Osteoblast (primary cell): ENCODE measurements around the gene ALDH3A1. TPM values are rescaled to one million over a fixed set of nuclear protein-coding genes. Genes with fewer than 3 reads are reported as not detected.

Source experiments
- DNase-seq: peaks from one replicate; pipeline ENCODE4 v3.0.0; 2011; ENCODE audit warnings: low spot score, mixed read lengths; ENCODE audit not compliant: insufficient read length; ENCODE audit errors: missing footprints
- H2AFZ ChIP-seq: 2 replicates; pipeline ENCODE4 v1.6.0; 2011; ENCODE audit warnings: mild to moderate bottlenecking, low read length
- H3K27ac ChIP-seq: 2 replicates; pipeline ENCODE4 v1.5.1; 2011; ENCODE audit warnings: mild to moderate bottlenecking, low read depth, low read length, moderate library complexity
- H3K27me3 ChIP-seq: 2 replicates; pipeline ENCODE4 v1.6.0; 2012; ENCODE audit warnings: mild to moderate bottlenecking, control low read depth, inconsistent platforms, low read length, moderate library complexity; ENCODE audit not compliant: insufficient read depth
- H3K36me3 ChIP-seq: 2 replicates; pipeline ENCODE4 v1.5.1; 2011; ENCODE audit warnings: mild to moderate bottlenecking, low read length, control low read depth, moderate library complexity; ENCODE audit not compliant: insufficient read depth
- H3K4me1 ChIP-seq: 2 replicates; pipeline ENCODE4 v1.5.1; 2011; ENCODE audit warnings: mild to moderate bottlenecking, low read length, control low read depth, moderate library complexity; ENCODE audit not compliant: insufficient read depth
- H3K4me2 ChIP-seq: 2 replicates; pipeline ENCODE4 v1.6.0; 2011; ENCODE audit warnings: mild to moderate bottlenecking, low read length; ENCODE audit not compliant: insufficient read depth
- H3K4me3 ChIP-seq: fragments of 200-600 bp; sonication (generic); 3 replicates; pipeline ENCODE4 v1.5.1; 2012; ENCODE audit warnings: mild to moderate bottlenecking, low read length, inconsistent platforms; ENCODE audit not compliant: insufficient read depth
- H3K79me2 ChIP-seq: 2 replicates; pipeline ENCODE4 v1.6.0; 2012; ENCODE audit warnings: mild to moderate bottlenecking, low read length, control low read depth, inconsistent platforms; ENCODE audit not compliant: insufficient read depth
- H3K9me3 ChIP-seq: 2 replicates; pipeline ENCODE4 v1.5.1; 2011; ENCODE audit warnings: low read depth, low read length, control low read depth
- H4K20me1 ChIP-seq: 2 replicates; pipeline ENCODE4 v1.6.0; 2012; ENCODE audit warnings: mild to moderate bottlenecking, low read length, control low read depth; ENCODE audit not compliant: insufficient read depth
- total RNA-seq: library from RNA; depleted of rRNA; stranded (reverse); fragments of >200 nt; gene quantifications from 2 replicates; pipeline ENCODE4 v1.2.3, GENCODE V29; 2012
- TF ChIP-seq, protein P1 (sequence below): IDR thresholded peaks from 2 replicates; pipeline ENCODE4 v1.5.1; 2011; ENCODE audit warnings: mild to moderate bottlenecking, low read depth, low read length, moderate library complexity; ENCODE audit errors: extremely low read depth

ALDH3A1 gene
- total RNA-seq, 1 donor = under 0.01 TPM

DNA sequence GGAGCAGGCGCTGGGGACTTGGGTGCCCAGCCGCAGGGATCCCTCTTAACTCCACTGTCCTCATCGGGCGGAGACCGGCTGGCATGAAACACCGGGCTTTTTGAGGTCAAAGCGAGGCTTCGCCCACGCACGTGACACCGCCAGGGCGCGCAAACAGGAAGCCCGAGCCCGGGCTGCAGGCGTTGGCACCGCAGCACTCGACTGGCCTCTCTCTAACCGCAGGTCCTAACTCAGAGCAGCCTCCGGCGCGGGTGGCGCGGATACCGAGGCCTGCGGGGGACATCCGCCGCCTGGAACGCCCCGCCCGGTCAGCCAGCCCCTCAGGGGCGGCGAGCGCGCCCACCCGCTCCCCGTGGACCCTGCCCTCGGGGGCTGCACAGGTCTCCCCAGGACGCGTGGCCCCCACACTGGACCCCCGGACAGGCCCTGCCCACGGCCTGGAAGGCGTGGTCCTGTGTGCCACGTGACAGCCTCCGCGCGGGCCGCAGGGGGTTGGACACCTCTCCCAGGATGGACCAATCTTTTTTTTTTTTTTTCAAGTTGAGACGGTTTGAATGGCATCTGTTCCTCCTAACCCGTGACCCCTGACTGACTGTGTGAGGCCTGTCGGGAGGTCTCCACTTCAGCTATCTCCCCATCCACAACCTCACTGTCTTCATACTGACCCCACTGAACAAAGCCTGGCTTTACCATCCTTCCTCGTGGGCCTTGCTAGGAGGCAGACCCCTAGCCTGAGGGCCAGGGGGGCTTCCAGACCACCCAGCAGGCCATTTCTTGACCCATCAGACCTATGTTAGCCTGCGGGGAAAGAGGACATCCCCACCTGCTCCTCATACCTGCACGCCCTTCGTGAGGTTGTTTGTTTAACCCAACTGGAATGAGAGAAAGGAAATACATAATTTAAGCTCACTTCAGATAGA is 23.3 kb downstream of the ALDH3A1 start:
- Histone ChIP-seq H3K79me2 (no peaks in the 10 kb centered on the region), H3K4me2 (peak overlapping the region; percentile 60), H4K20me1 (no peaks in the 10 kb centered on the region), H3K4me3 (peak overlapping the region; percentile 61), H3K36me3 (no peaks in the 10 kb centered on the region), H3K27ac (peak overlapping the region; percentile 12), H3K9me3 (no peaks in the 10 kb centered on the region), H3K4me1 (peaks cover 27% of the 10 kb centered on the region), H2AFZ (peak overlapping the region; percentile 73), H3K27me3 (no peaks in the 10 kb centered on the region)
- TF ChIP-seq, protein P1, sequence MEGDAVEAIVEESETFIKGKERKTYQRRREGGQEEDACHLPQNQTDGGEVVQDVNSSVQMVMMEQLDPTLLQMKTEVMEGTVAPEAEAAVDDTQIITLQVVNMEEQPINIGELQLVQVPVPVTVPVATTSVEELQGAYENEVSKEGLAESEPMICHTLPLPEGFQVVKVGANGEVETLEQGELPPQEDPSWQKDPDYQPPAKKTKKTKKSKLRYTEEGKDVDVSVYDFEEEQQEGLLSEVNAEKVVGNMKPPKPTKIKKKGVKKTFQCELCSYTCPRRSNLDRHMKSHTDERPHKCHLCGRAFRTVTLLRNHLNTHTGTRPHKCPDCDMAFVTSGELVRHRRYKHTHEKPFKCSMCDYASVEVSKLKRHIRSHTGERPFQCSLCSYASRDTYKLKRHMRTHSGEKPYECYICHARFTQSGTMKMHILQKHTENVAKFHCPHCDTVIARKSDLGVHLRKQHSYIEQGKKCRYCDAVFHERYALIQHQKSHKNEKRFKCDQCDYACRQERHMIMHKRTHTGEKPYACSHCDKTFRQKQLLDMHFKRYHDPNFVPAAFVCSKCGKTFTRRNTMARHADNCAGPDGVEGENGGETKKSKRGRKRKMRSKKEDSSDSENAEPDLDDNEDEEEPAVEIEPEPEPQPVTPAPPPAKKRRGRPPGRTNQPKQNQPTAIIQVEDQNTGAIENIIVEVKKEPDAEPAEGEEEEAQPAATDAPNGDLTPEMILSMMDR = no peak
- DNase-seq = peak; percentile 93

DNA sequence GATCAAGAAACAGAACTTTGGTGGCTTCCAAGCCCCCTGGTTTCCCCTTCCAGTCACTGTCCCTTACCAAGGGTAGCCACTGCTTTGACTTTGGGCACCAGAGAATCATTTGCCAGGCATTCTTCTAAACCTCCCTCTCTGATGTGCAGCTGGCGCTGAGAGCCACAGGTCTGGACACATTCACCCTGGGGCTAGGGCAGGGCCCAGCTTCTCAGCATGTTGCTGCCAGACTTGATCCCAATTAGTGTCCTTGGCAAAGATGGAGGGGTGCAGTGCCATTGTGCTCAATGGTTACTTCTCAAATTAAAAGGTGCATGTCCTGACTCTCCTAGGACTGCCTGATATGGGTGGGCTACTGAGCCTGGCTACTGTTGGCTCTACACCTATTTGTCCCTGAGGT is 24.1 kb downstream of the ALDH3A1 start:
- no peaks in the 10 kb centered on the region for H3K9me3 ChIP-seq
- TF ChIP-seq, protein P1 = no peak
- no peak overlapping the region for H3K27ac ChIP-seq
- no peaks in the 10 kb centered on the region for H3K36me3 ChIP-seq
- H3K4me2 ChIP-seq = peak overlapping the region; percentile 60
- no peaks in the 10 kb centered on the region for H4K20me1 ChIP-seq
- no peaks in the 10 kb centered on the region for H3K79me2 ChIP-seq
- H3K27me3 ChIP-seq = no peaks in the 10 kb centered on the region
- peaks cover 27% of the 10 kb centered on the region for H3K4me1 ChIP-seq
- DNase-seq = peak; percentile 74
- no peak overlapping the region for H3K4me3 ChIP-seq
- H2AFZ ChIP-seq = peak overlapping the region; percentile 73

DNA sequence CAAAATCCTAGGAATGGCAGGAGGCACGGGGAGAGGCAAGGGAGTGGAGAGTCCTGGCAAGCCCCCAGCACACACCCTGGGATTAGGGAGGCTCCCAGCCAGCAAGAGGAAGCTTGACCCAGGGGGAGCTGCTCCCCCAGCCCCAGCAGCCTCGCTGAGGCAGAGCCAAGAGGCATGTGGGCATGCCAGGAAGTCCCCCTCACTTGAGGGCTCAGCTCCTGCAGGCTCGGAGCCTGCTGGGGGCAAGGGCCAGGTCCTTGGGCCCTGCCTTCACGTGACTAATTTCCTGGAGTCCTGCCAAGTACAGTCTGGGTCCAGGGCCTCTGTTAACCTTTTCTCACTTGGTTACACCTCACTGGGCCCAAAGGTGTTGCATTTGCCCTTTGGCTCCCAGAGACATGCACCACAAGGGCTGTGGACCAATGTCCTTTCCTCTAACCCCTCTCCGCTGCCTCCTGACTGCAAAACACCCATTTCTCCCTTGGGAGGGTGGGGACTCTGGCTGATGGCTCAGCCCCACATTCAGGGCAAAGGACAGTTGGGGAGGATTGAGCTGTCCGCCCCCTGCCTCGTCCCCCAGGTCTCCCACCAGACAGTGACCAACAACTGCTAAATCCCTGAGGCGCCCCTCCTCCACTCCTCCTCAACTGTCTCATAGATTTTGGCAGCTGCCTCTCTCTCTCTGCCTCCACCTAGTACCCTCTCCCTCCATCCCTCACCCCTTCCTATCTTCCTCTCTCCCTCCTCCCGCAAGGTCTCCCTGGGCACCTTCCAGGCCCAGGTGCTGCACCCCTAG is 27.3 kb downstream of the ALDH3A1 start:
- TF ChIP-seq, protein P1 = no peak
- H3K79me2 ChIP-seq = no peaks in the 10 kb centered on the region
- peaks cover 9% of the 10 kb centered on the region for H3K4me1 ChIP-seq
- DNase-seq = peak; percentile 51
- H3K27me3 ChIP-seq = no peaks in the 10 kb centered on the region
- no peaks in the 10 kb centered on the region for H4K20me1 ChIP-seq
- no peak overlapping the region for H3K4me2 ChIP-seq
- no peaks in the 10 kb centered on the region for H3K9me3 ChIP-seq
- H2AFZ ChIP-seq = no peak overlapping the region
- H3K27ac ChIP-seq = no peak overlapping the region
- H3K4me3 ChIP-seq = no peak overlapping the region
- no peaks in the 10 kb centered on the region for H3K36me3 ChIP-seq

DNA sequence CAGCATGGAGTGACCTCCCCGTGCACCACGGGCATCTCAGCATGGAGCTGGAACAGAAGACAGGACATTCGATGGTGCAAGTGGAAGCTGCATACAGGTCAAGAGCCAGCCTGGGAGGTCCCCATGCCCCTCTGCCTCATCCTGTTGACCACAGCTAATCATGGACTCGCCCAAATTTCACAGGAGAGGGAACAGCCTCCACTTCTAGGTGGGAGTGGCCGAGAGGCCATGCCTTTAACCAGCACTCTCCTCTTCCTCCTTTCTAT is 28.0 kb downstream of the ALDH3A1 start:
- H3K79me2 ChIP-seq = no peaks in the 10 kb centered on the region
- no peak for DNase-seq
- H3K27me3 ChIP-seq = no peaks in the 10 kb centered on the region
- no peaks in the 10 kb centered on the region for H3K36me3 ChIP-seq
- H3K9me3 ChIP-seq = no peaks in the 10 kb centered on the region
- H3K27ac ChIP-seq = no peak overlapping the region
- H4K20me1 ChIP-seq = no peaks in the 10 kb centered on the region
- no peak overlapping the region for H3K4me3 ChIP-seq
- peaks cover 9% of the 10 kb centered on the region for H3K4me1 ChIP-seq
- no peak overlapping the region for H2AFZ ChIP-seq
- TF ChIP-seq, protein P1 = no peak
- no peak overlapping the region for H3K4me2 ChIP-seq
